Right cardiac atrium (tissue), 5 donors: ENCODE measurements around the gene SMIM23. TPM values are rescaled to one million over a fixed set of nuclear protein-coding genes. Genes with fewer than 3 reads are reported as not detected.

ENCODE experiments used
- ATAC-seq, 2 donors: fragments of 200-7000 bp; cut with Tn5 transposase; one replicate each; pipeline versions ENCODE4 v1.8.0 to v1.9.1; 2020; ENCODE audit warnings: moderate library complexity in 2 of 2, mild to moderate bottlenecking in 1 of 2
- DNase-seq, 3 donors: peaks; one replicate each; pipeline ENCODE4 v3.0.0-alpha.2; 2020
- H3K27ac ChIP-seq: one replicate; pipeline ENCODE4 v1.5.1; 2013; ENCODE audit warnings: mild to moderate bottlenecking, low read length, control low read depth, moderate library complexity
- H3K27me3 ChIP-seq: one replicate; pipeline ENCODE4 v1.6.1; 2013; ENCODE audit not compliant: control insufficient read depth, insufficient read depth
- H3K4me1 ChIP-seq: one replicate; pipeline ENCODE4 v1.6.1; 2013; ENCODE audit warnings: low read length; ENCODE audit not compliant: control insufficient read depth, insufficient read depth
- H3K4me3 ChIP-seq: one replicate; pipeline ENCODE4 v1.5.1; 2013; ENCODE audit warnings: low read length, control low read depth
- H3K9me3 ChIP-seq: one replicate; pipeline ENCODE4 v1.6.1; 2013; ENCODE audit warnings: low read length; ENCODE audit not compliant: control insufficient read depth
- whole genome bisulfite sequencing: extraction: QIAGEN DNeasy Blood & Tissue Kit; methylation state at CpG from one replicate; pipeline ENCODE4 v1.1.7; 2013; 5-methylcytosine and 5-hydroxymethylcytosine counted together
- intact Hi-C, 4 donors: fragments of 100-400 bp; cut with DNase I; formaldehyde crosslinking; loops; one replicate each; pipeline versions ENCODE4 v1.11.0 to v1.14.0; 2022 to 2023
- polyA plus RNA-seq: library from polyadenylated mRNA; stranded (reverse); fragments of 200-250 nt; gene quantifications from one replicate; pipeline ENCODE4 v1.2.3, GENCODE V29; 2013
- total RNA-seq, 4 donors: library from RNA; stranded (reverse); fragmentation: NEBNext Ultra II Directional; extraction: Animal tissue kit (Norgen Biotek cat#: 25700); gene quantifications; one replicate each; pipeline ENCODE4 v1.2.1, GENCODE V29; 2021
- donor health status: healthy with polysubstance abuse.
- donor health status: DM: no; HTN: yes; CAD: no.
- donor health status: DM: no; HTN: no; CAD: no.
- donor health status: DM: no; HTN: yes; CAD: no; lungs with severe emphysema.
- donor health status: DM: yes; HTN: yes; CAD: no.

SMIM23 gene
- total and polyA plus RNA-seq, 5 donors: not detected

- DNase-seq: peak in 2 of 3 donors; percentile 55 to 67
- H3K4me3 ChIP-seq: no peak overlapping the region
- ATAC-seq: peak; percentile 7 to 41
- H3K9me3 ChIP-seq: no peaks in the 10 kb centered on the region
- H3K27me3 ChIP-seq: no peaks in the 10 kb centered on the region
- H3K4me1 ChIP-seq: peaks cover 6% of the 10 kb centered on the region
- intact Hi-C loops: loop anchor here in 1 of 4 donors (10.0 kb wide), 1 partner anchor 95 kb away; no protein-coding TSS in a partner anchor
- WGBS: 67% methylated on average over 3 of the region's 3 CpGs
- no peak overlapping the region for H3K27ac ChIP-seq
These were observed 36.3 kb upstream of the SMIM23 start for GRCh38 chr5:171749365-171749764.

- no peaks in the 10 kb centered on the region for H3K9me3 ChIP-seq
- 56% methylated on average over 6 of the region's 6 CpGs for WGBS
- H3K27ac ChIP-seq: no peak overlapping the region
- ATAC-seq (peak; percentile 92 to 98), DNase-seq (peak; percentile 79 to 88 (median 87))
- no peak overlapping the region for H3K4me3 ChIP-seq
- intact Hi-C loops: no loop called here
- no peaks in the 10 kb centered on the region for H3K27me3 ChIP-seq
- H3K4me1 ChIP-seq: peaks cover 7% of the 10 kb centered on the region
These were observed 35.3 kb upstream of the SMIM23 start for GRCh38 chr5:171750311-171750788.

- intact Hi-C loops: no loop called here
- H3K27me3 ChIP-seq: no peaks in the 10 kb centered on the region
- H3K27ac ChIP-seq: no peak overlapping the region
- DNase-seq (no peak), ATAC-seq (no peak)
- no peak overlapping the region for H3K4me3 ChIP-seq
- 53% methylated on average over 5 of the region's 5 CpGs for whole genome bisulfite sequencing
- H3K9me3 ChIP-seq: no peaks in the 10 kb centered on the region
- peaks cover 2% of the 10 kb centered on the region for H3K4me1 ChIP-seq
These were observed 30.2 kb upstream of the SMIM23 start for GRCh38 chr5:171755354-171755821.

GRCh38 chr5:171757853-171758535 lies 27.6 kb upstream of the SMIM23 start:
- Histone ChIP-seq H3K4me3 (no peak overlapping the region), H3K4me1 (peaks cover 2% of the 10 kb centered on the region), H3K9me3 (no peaks in the 10 kb centered on the region), H3K27ac (no peak overlapping the region), H3K27me3 (no peaks in the 10 kb centered on the region)
- ATAC-seq: no peak
- intact Hi-C loops: no loop called here
- 77% methylated on average over 4 of the region's 4 CpGs for WGBS
- DNase-seq: no peak

GRCh38 chr5:171759777-171760176 lies 25.8 kb upstream of the SMIM23 start:
- no peaks in the 10 kb centered on the region for H3K9me3 ChIP-seq
- no peak overlapping the region for H3K4me3 ChIP-seq
- ATAC-seq: peak in 1 of 2 donors; percentile 50
- no peaks in the 10 kb centered on the region for H3K27me3 ChIP-seq
- intact Hi-C loops: no loop called here
- H3K27ac ChIP-seq: no peak overlapping the region
- peaks cover 2% of the 10 kb centered on the region for H3K4me1 ChIP-seq
- DNase-seq: no peak
- 54% methylated on average over 1 of the region's 1 CpG for WGBS

- intact Hi-C loops: no loop called here
- WGBS: 93% methylated on average over 11 of the region's 11 CpGs
- Histone ChIP-seq H3K4me3 (no peak overlapping the region), H3K4me1 (no peaks in the 10 kb centered on the region), H3K9me3 (no peaks in the 10 kb centered on the region), H3K27me3 (peaks cover 2% of the 10 kb centered on the region), H3K27ac (no peak overlapping the region)
- no peak for DNase-seq
- ATAC-seq: no peak
These were observed 23.5 kb upstream of the SMIM23 start for GRCh38 chr5:171762021-171762608.

GRCh38 chr5:171762903-171763302 lies 22.7 kb upstream of the SMIM23 start:
- 84% methylated on average over 20 of the region's 20 CpGs for WGBS
- DNase-seq (no peak), ATAC-seq (no peak)
- Histone ChIP-seq H3K4me3 (no peak overlapping the region), H3K9me3 (no peaks in the 10 kb centered on the region), H3K4me1 (no peaks in the 10 kb centered on the region), H3K27ac (no peak overlapping the region), H3K27me3 (peaks cover 2% of the 10 kb centered on the region)
- intact Hi-C loops: no loop called here

- ATAC-seq (no peak), DNase-seq (no peak)
- 93% methylated on average over 8 of the region's 8 CpGs for WGBS
- H3K4me3 ChIP-seq: no peak overlapping the region
- H3K27me3 ChIP-seq: peaks cover 2% of the 10 kb centered on the region
- H3K4me1 ChIP-seq: no peaks in the 10 kb centered on the region
- no peaks in the 10 kb centered on the region for H3K9me3 ChIP-seq
- intact Hi-C loops: no loop called here
- H3K27ac ChIP-seq: no peak overlapping the region
These were observed 21.4 kb upstream of the SMIM23 start for GRCh38 chr5:171764265-171764664.

GRCh38 chr5:171766875-171767274 lies 18.7 kb upstream of the SMIM23 start:
- 88% methylated on average over 2 of the region's 2 CpGs for WGBS
- DNase-seq (no peak), ATAC-seq (no peak)
- H3K4me3 ChIP-seq: no peak overlapping the region
- no peak overlapping the region for H3K27ac ChIP-seq
- H3K27me3 ChIP-seq: peaks cover 2% of the 10 kb centered on the region
- H3K9me3 ChIP-seq: no peaks in the 10 kb centered on the region
- H3K4me1 ChIP-seq: no peaks in the 10 kb centered on the region
- intact Hi-C loops: no loop called here

GRCh38 chr5:171770153-171770552 lies 15.5 kb upstream of the SMIM23 start:
- Histone ChIP-seq H3K9me3 (no peaks in the 10 kb centered on the region), H3K4me1 (no peaks in the 10 kb centered on the region), H3K27me3 (peaks cover 2% of the 10 kb centered on the region), H3K27ac (no peak overlapping the region), H3K4me3 (no peak overlapping the region)
- intact Hi-C loops: no loop called here
- ATAC-seq: no peak
- DNase-seq: no peak
- 48% methylated on average over 4 of the region's 4 CpGs for WGBS

- H3K9me3 ChIP-seq: no peaks in the 10 kb centered on the region
- ATAC-seq (no peak), DNase-seq (no peak)
- H3K4me3 ChIP-seq: no peak overlapping the region
- intact Hi-C loops: no loop called here
- H3K27ac ChIP-seq: no peak overlapping the region
- H3K4me1 ChIP-seq: no peaks in the 10 kb centered on the region
- WGBS: 59% methylated on average over 3 of the region's 3 CpGs
- H3K27me3 ChIP-seq: no peaks in the 10 kb centered on the region
These were observed 13.8 kb upstream of the SMIM23 start for GRCh38 chr5:171771856-171772255.
